Hepatocyte (in vitro differentiated cells): ENCODE data around the gene GLRX3.

Experiments
- EZH2 ChIP-seq: fragments of 200-600 bp; sonication (generic); IDR thresholded peaks from 2 replicates; pipeline ENCODE4 v1.6.1; 2016; ENCODE audit warnings: antibody characterized with exemption, mild to moderate bottlenecking, borderline replicate concordance
- EZH2phosphoT487 ChIP-seq: fragments of 200-600 bp; sonication (generic); IDR thresholded peaks from one replicate; pipeline ENCODE4 v1.6.1; 2018; ENCODE audit warnings: antibody characterized with exemption, mild to moderate bottlenecking, low read depth, moderate library complexity; ENCODE audit not compliant: unreplicated experiment, severe bottlenecking
- TF ChIP-seq, protein P1 (sequence below): fragments of 200-600 bp; sonication (generic); IDR thresholded peaks from 2 replicates; pipeline ENCODE4 v1.5.1; 2016; ENCODE audit warnings: antibody characterized with exemption, mild to moderate bottlenecking; ENCODE audit not compliant: poor library complexity

DNA sequence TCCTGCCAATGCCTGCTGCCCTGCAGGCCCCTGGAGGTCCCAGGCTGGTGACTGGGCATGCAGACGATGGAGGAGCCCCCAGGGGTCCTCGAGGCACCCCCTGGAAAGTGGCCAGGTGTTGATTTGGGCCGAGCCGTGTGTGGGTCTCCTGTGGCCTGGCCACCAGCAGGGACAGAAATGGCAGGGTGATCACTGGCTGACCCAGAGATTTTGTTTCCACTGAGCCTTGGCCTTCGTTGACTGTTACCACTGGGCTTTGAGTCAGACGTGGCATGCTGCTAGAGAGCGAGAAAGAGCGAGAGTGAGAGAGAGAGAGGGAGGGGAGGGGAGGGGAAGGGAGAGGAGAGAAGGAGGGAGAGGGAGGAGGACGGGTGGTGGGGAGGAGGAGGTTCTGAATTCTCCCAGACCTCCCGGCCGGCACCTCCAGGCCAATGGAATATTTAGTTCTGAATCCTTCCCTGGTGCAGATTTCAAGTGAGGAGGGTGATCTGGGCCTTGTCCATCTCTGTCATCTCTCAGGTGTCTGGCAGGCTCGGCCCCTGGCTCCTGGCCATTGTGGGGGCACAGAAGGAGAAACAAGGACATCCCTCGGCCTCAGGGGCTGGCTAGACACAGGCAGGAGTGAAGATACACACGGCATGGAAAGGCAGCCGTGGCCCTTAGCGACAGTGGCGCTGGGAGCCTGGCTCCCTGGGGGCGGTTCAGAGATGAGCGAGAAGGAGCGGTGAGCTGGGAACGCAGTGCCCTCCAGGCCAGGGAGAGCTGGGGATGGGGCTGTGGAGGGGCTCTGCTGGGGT is 58.2 kb downstream of the GLRX3 start:
- TF ChIP-seq, protein P1, sequence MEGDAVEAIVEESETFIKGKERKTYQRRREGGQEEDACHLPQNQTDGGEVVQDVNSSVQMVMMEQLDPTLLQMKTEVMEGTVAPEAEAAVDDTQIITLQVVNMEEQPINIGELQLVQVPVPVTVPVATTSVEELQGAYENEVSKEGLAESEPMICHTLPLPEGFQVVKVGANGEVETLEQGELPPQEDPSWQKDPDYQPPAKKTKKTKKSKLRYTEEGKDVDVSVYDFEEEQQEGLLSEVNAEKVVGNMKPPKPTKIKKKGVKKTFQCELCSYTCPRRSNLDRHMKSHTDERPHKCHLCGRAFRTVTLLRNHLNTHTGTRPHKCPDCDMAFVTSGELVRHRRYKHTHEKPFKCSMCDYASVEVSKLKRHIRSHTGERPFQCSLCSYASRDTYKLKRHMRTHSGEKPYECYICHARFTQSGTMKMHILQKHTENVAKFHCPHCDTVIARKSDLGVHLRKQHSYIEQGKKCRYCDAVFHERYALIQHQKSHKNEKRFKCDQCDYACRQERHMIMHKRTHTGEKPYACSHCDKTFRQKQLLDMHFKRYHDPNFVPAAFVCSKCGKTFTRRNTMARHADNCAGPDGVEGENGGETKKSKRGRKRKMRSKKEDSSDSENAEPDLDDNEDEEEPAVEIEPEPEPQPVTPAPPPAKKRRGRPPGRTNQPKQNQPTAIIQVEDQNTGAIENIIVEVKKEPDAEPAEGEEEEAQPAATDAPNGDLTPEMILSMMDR: no peak
- TF ChIP-seq EZH2phosphoT487: no peak
- no peak for TF ChIP-seq EZH2
